MM.1S (cell line): ENCODE measurements around the gene NKX2-3.

Source experiments
- DNase-seq: peaks from one replicate; pipeline ENCODE4 v3.0.0-alpha.2; 2015
- H2AFZ ChIP-seq: fragments of 300-600 bp; sonication (generic); 2 replicates; pipeline ENCODE4 v1.6.0; 2016; ENCODE audit warnings: antibody characterized with exemption, low read length
- H3F3A ChIP-seq: fragments of 300-600 bp; sonication (generic); 2 replicates; pipeline ENCODE4 v1.6.1; 2016; ENCODE audit warnings: mild to moderate bottlenecking, antibody characterized with exemption, low read length, moderate library complexity, mixed read lengths; ENCODE audit not compliant: insufficient read depth
- H3K27ac ChIP-seq: fragments of 300-600 bp; sonication (generic); 2 replicates; pipeline ENCODE4 v1.5.1; 2016; ENCODE audit warnings: mild to moderate bottlenecking, low read length
- H3K27me3 ChIP-seq: fragments of 300-600 bp; sonication (generic); replicated peaks from 2 replicates; pipeline ENCODE4 v1.6.0; 2016; ENCODE audit warnings: low read length; ENCODE audit not compliant: insufficient read depth
- H3K36me3 ChIP-seq: fragments of 300-600 bp; sonication (generic); replicated peaks from 2 replicates; pipeline ENCODE4 v1.6.1; 2016; ENCODE audit warnings: mild to moderate bottlenecking, low read length, mixed read lengths; ENCODE audit not compliant: insufficient read depth
- H3K4me1 ChIP-seq: fragments of 300-600 bp; sonication (generic); 2 replicates; pipeline ENCODE4 v1.6.1; 2016; ENCODE audit warnings: low read length, mixed read lengths
- H3K4me2 ChIP-seq: fragments of 300-600 bp; sonication (generic); 2 replicates; pipeline ENCODE4 v1.6.0; 2016; ENCODE audit warnings: low read depth, low read length
- H3K4me3 ChIP-seq: fragments of 300-600 bp; sonication (generic); 2 replicates; pipeline ENCODE4 v1.5.1; 2016; ENCODE audit warnings: low read length, mixed read lengths
- H3K79me2 ChIP-seq: fragments of 300-600 bp; sonication (generic); 2 replicates; pipeline ENCODE4 v1.6.1; 2016; ENCODE audit warnings: mixed run types, low read length, mixed read lengths
- H3K9ac ChIP-seq: fragments of 300-600 bp; sonication (generic); 2 replicates; pipeline ENCODE4 v1.6.1; 2016; ENCODE audit warnings: low read length, mixed read lengths
- H3K9me2 ChIP-seq: fragments of 300-600 bp; sonication (generic); replicated peaks from 2 replicates; pipeline ENCODE4 v1.6.1; 2016; ENCODE audit warnings: mild to moderate bottlenecking, low read length, mixed read lengths; ENCODE audit not compliant: insufficient read depth
- H3K9me3 ChIP-seq: fragments of 300-600 bp; sonication (generic); replicated peaks from 2 replicates; pipeline ENCODE4 v1.6.1; 2016; ENCODE audit warnings: mild to moderate bottlenecking, low read length, mixed read lengths; ENCODE audit not compliant: insufficient read depth
- H4K20me1 ChIP-seq: fragments of 300-600 bp; sonication (generic); 2 replicates; pipeline ENCODE4 v1.6.1; 2016; ENCODE audit warnings: mild to moderate bottlenecking, low read length, moderate library complexity, mixed read lengths; ENCODE audit not compliant: insufficient read depth
- EZH2 ChIP-seq: fragments of 300-600 bp; sonication (generic); optimal IDR thresholded peaks from 2 replicates; pipeline ENCODE3; 2017; ENCODE audit warnings: low read depth, mild to moderate bottlenecking, antibody characterized with exemption, low read length, mixed read lengths
- EZH2phosphoT487 ChIP-seq: fragments of 300-600 bp; sonication (generic); IDR thresholded peaks from 2 replicates; pipeline ENCODE4 v1.6.1; 2018; ENCODE audit warnings: antibody characterized with exemption, low read length
- TF ChIP-seq, protein P1 (sequence below): fragments of 300-600 bp; sonication (generic); IDR thresholded peaks from 2 replicates; pipeline ENCODE4 v1.5.1; 2016; ENCODE audit warnings: antibody characterized with exemption, low read length, mixed read lengths

Gene NKX2-3

GRCh38 chr10:99540306-99540656 is 7.5 kb downstream of the NKX2-3 start:
- peaks cover 43% of the 10 kb centered on the region for H3K27me3 ChIP-seq
- no peak for DNase-seq
- H3K9ac ChIP-seq: no peak overlapping the region
- H3K36me3 ChIP-seq: no peaks in the 10 kb centered on the region
- no peaks in the 10 kb centered on the region for H3F3A ChIP-seq
- no peak overlapping the region for H2AFZ ChIP-seq
- H3K4me3 ChIP-seq: no peak overlapping the region
- TF ChIP-seq EZH2phosphoT487 (no peak), EZH2 (no peak)
- TF ChIP-seq, protein P1, sequence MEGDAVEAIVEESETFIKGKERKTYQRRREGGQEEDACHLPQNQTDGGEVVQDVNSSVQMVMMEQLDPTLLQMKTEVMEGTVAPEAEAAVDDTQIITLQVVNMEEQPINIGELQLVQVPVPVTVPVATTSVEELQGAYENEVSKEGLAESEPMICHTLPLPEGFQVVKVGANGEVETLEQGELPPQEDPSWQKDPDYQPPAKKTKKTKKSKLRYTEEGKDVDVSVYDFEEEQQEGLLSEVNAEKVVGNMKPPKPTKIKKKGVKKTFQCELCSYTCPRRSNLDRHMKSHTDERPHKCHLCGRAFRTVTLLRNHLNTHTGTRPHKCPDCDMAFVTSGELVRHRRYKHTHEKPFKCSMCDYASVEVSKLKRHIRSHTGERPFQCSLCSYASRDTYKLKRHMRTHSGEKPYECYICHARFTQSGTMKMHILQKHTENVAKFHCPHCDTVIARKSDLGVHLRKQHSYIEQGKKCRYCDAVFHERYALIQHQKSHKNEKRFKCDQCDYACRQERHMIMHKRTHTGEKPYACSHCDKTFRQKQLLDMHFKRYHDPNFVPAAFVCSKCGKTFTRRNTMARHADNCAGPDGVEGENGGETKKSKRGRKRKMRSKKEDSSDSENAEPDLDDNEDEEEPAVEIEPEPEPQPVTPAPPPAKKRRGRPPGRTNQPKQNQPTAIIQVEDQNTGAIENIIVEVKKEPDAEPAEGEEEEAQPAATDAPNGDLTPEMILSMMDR: no peak
- no peak overlapping the region for H3K27ac ChIP-seq
- H3K4me2 ChIP-seq: no peak overlapping the region
- no peaks in the 10 kb centered on the region for H3K4me1 ChIP-seq
- no peaks in the 10 kb centered on the region for H4K20me1 ChIP-seq
- no peaks in the 10 kb centered on the region for H3K79me2 ChIP-seq
- no peaks in the 10 kb centered on the region for H3K9me2 ChIP-seq
- no peaks in the 10 kb centered on the region for H3K9me3 ChIP-seq

GRCh38 chr10:99540657-99541531 is 8.2 kb downstream of the NKX2-3 start:
- Histone ChIP-seq H3K4me2 (peak overlapping the region; percentile 24; the same call in 1 of the 2 replicates), H3K4me3 (0 out of 2 replicates have a peak overlapping the region, but pooled peaks have one; percentile 14), H2AFZ (no peak overlapping the region)

GRCh38 chr10:99544322-99544721 is 11.6 kb downstream of the NKX2-3 start:
- Histone ChIP-seq H4K20me1 (no peaks in the 10 kb centered on the region), H3K27ac (no peak overlapping the region), H3F3A (no peaks in the 10 kb centered on the region), H3K27me3 (peaks cover 12% of the 10 kb centered on the region; the same call in 1 of the 2 replicates), H3K9me2 (no peaks in the 10 kb centered on the region), H3K4me2 (no peak overlapping the region), H2AFZ (no peak overlapping the region), H3K9ac (no peak overlapping the region), H3K9me3 (no peaks in the 10 kb centered on the region), H3K79me2 (no peaks in the 10 kb centered on the region), H3K4me1 (no peaks in the 10 kb centered on the region), H3K36me3 (no peaks in the 10 kb centered on the region), H3K4me3 (no peak overlapping the region)
- DNase-seq: no peak
- TF ChIP-seq, protein P1: no peak
- TF ChIP-seq EZH2 (no peak), EZH2phosphoT487 (no peak)

More at GRCh38 chr10:99540657-99541531, 8.2 kb downstream of the NKX2-3 start:
- H3K36me3 ChIP-seq: no peaks in the 10 kb centered on the region
- no peaks in the 10 kb centered on the region for H3K79me2 ChIP-seq
- H3K9me2 ChIP-seq: no peaks in the 10 kb centered on the region
- H3K27me3 ChIP-seq: peaks cover 38% of the 10 kb centered on the region
- DNase-seq: peak; percentile 47
- no peaks in the 10 kb centered on the region for H3F3A ChIP-seq
- H4K20me1 ChIP-seq: no peaks in the 10 kb centered on the region
- no peak overlapping the region for H3K9ac ChIP-seq
- TF ChIP-seq, protein P1: no peak
- TF ChIP-seq EZH2 (no peak), EZH2phosphoT487 (no peak)
- H3K4me1 ChIP-seq: no peaks in the 10 kb centered on the region
- H3K27ac ChIP-seq: no peak overlapping the region
- H3K9me3 ChIP-seq: no peaks in the 10 kb centered on the region
